HepG2 (cell line): ENCODE data around the gene GFER. TPM values are rescaled to one million over a fixed set of nuclear protein-coding genes. Genes with fewer than 3 reads are reported as not detected.

Experiments used
- CCAR2 ChIP-seq: fragments of 200-400 bp; formaldehyde crosslinking; optimal IDR thresholded peaks from 2 replicates; pipeline ENCODE3; 2018; ENCODE audit warnings: low read depth, mild to moderate bottlenecking, low read length, moderate library complexity
- GATAD1 ChIP-seq: IDR thresholded peaks from 2 replicates; pipeline ENCODE4 v1.6.1; 2016; ENCODE audit warnings: missing genetic modification reagents, missing compliant biosample characterization
- KLF9 ChIP-seq: IDR thresholded peaks from 2 replicates; pipeline ENCODE4 v1.6.1; 2016; ENCODE audit warnings: low read depth
- PAF1 ChIP-seq: IDR thresholded peaks from 2 replicates; pipeline ENCODE4 v1.6.1; 2016; ENCODE audit warnings: missing genetic modification reagents, missing compliant biosample characterization
- RAD21 ChIP-seq: fragments of 450-650 bp; formaldehyde crosslinking; IDR thresholded peaks from 2 replicates; pipeline ENCODE4 v1.5.0; 2020; ENCODE audit warnings: mild to moderate bottlenecking
- RFX1 ChIP-seq: fragments of 450-650 bp; IDR thresholded peaks from 2 replicates; pipeline ENCODE4 v1.6.1; 2017
- ZNF253 ChIP-seq: sonication (generic); formaldehyde crosslinking; IDR thresholded peaks from 2 replicates; pipeline ENCODE4 v1.8.0; 2022; ENCODE audit warnings: mild to moderate bottlenecking, missing genetic modification reagents, borderline replicate concordance
- ZNF383 ChIP-seq: sonication (generic); formaldehyde crosslinking; IDR thresholded peaks from 2 replicates; pipeline ENCODE4 v1.4.0; 2020; ENCODE audit warnings: missing genetic modification reagents, mild to moderate bottlenecking, borderline replicate concordance
- ZNF761 ChIP-seq: sonication (generic); formaldehyde crosslinking; conservative IDR thresholded peaks from 2 replicates; pipeline ENCODE4 v1.4.0; 2020; ENCODE audit warnings: mild to moderate bottlenecking, missing genetic modification reagents
- ZNF772 ChIP-seq: sonication (generic); formaldehyde crosslinking; IDR thresholded peaks from 2 replicates; pipeline ENCODE4 v1.5.0; 2020; ENCODE audit warnings: mild to moderate bottlenecking, missing genetic modification reagents
- polyA plus RNA-seq, 8 experiments: library from polyadenylated mRNA; depleted of rRNA in 3 of 8; stranded (reverse) in 7 of 8; unstranded in 1 of 8; fragments of >200 nt; fragmentation: Illumina TruSeq in 4 of 8; extraction: Trizol in 4 of 8; gene quantifications; 2 replicates each; pipeline versions ENCODE4 v1.2.1 to v1.2.3, GENCODE V29; 2011 to 2016; ENCODE audit warnings: low read depth in 4 of 8, missing spikeins in 1 of 8, mixed read lengths in 1 of 8; ENCODE audit not compliant: insufficient read depth in 1 of 8
- total RNA-seq, 5 experiments: library from RNA; depleted of rRNA; stranded (reverse); fragments of >200 nt; fragmentation: Illumina TruSeq; extraction: Trizol; gene quantifications; 2 replicates each; pipeline ENCODE4 v1.2.3, GENCODE V29; 2016; ENCODE audit warnings: low read depth in 1 of 5
- TF ChIP-seq, protein P1 (sequence below): sonication (generic); formaldehyde crosslinking; IDR thresholded peaks from 2 replicates; pipeline ENCODE4 v1.5.1; 2020; ENCODE audit warnings: mild to moderate bottlenecking, missing genetic modification reagents
- TF ChIP-seq, protein P2 (sequence below): sonication (generic); formaldehyde crosslinking; IDR thresholded peaks from 2 replicates; pipeline ENCODE4 v1.4.0; 2020; ENCODE audit warnings: mild to moderate bottlenecking, missing genetic modification reagents
- TF ChIP-seq, protein P3 (sequence below): sonication (generic); formaldehyde crosslinking; IDR thresholded peaks from 2 replicates; pipeline ENCODE4 v1.9.0; 2021; ENCODE audit warnings: missing genetic modification reagents, mild to moderate bottlenecking, borderline replicate concordance
- TF ChIP-seq, protein P4 (sequence below): sonication (generic); formaldehyde crosslinking; IDR thresholded peaks from 2 replicates; pipeline ENCODE4 v1.4.0; 2020; ENCODE audit warnings: missing genetic modification reagents, borderline replicate concordance
- TF ChIP-seq, protein P5 (sequence below): IDR thresholded peaks from 2 replicates; pipeline ENCODE4 v1.6.1; 2016; ENCODE audit warnings: low read depth, control low read depth
- TF ChIP-seq, protein P6 (sequence below): IDR thresholded peaks from 2 replicates; pipeline ENCODE4 v1.6.1; 2012; ENCODE audit warnings: low read depth, low read length, improper control_type of control experiment

Gene GFER
- total and polyA plus RNA-seq, 2 of the 13 experiments (the other 11 are each of a cell fraction or from before 2014, with no cell fraction given): 28.6 to 71.7 TPM

DNA sequence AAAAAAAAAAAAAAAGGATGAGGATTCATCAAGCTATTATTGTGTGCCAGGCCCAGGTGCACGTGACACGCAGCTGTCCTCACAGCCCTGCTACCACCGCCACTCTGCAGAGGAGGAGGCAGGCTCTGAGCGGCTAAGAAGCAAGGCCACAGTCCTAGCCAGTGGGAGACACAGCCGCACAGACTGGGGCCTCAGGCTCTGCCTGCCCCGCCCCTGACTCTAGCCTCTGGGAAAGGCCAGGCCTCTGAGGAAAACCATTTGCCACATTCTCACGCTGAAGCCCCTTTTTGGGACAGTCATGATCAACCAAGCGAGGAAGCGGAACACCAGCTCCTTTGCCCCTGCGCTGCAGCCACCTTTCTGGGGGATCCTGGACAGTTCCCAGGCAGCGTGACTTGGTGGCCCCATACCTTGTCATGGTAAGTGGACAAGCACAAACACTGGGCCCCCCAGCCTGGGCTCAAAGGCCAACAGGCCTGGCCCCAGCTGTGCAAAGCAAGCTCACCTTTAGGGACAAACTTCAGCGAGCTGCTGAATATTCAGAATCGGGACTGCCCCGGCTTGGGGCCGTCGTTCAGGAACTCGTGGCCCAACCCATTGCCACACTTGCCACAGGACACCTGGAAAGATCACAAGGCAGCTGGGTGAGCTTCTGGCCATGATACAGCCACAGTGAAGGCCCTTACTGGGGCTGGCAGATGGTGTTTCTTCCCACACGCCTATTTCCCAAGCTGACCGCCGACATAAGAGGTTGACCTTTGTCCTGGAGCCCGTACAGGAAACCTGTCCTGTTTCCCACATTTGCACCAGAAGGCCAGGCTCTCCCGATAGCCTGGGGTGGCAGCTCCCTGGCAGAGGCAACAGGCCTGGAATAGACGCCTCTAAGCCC is 43.5 kb upstream of the GFER start (continued):
- TF ChIP-seq, protein P1, sequence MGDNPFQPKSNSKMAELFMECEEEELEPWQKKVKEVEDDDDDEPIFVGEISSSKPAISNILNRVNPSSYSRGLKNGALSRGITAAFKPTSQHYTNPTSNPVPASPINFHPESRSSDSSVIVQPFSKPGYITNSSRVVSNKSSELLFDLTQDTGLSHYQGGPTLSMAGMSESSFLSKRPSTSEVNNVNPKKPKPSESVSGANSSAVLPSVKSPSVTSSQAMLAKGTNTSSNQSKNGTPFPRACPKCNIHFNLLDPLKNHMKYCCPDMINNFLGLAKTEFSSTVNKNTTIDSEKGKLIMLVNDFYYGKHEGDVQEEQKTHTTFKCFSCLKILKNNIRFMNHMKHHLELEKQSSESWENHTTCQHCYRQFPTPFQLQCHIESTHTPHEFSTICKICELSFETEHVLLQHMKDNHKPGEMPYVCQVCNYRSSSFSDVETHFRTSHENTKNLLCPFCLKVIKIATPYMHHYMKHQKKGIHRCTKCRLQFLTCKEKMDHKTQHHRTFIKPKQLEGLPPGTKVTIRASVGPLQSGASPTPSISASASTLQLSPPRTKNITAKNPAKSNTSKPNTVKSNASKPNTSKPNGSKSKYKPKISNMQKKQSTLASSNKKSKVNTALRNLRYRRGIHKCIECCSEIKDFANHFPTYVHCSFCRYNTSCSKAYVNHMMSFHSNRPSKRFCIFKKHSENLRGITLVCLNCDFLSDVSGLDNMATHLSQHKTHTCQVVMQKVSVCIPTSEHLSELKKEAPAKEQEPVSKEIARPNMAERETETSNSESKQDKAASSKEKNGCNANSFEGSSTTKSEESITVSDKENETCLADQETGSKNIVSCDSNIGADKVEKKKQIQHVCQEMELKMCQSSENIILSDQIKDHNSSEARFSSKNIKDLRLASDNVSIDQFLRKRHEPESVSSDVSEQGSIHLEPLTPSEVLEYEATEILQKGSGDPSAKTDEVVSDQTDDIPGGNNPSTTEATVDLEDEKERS (CRISPR knock-in tag): peak; percentile 91
- no peak for TF ChIP-seq RAD21
- TF ChIP-seq ZNF772 (CRISPR knock-in tag): peak; percentile 75; the same call in 1 of the 2 replicates
- 0 out of 2 replicates have a peak, but pooled peaks have one; percentile 26 for TF ChIP-seq GATAD1 (CRISPR knock-in tag)
- TF ChIP-seq, protein P2, sequence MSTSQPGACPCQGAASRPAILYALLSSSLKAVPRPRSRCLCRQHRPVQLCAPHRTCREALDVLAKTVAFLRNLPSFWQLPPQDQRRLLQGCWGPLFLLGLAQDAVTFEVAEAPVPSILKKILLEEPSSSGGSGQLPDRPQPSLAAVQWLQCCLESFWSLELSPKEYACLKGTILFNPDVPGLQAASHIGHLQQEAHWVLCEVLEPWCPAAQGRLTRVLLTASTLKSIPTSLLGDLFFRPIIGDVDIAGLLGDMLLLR (CRISPR knock-in tag): peak; percentile 93
- TF ChIP-seq, protein P3, sequence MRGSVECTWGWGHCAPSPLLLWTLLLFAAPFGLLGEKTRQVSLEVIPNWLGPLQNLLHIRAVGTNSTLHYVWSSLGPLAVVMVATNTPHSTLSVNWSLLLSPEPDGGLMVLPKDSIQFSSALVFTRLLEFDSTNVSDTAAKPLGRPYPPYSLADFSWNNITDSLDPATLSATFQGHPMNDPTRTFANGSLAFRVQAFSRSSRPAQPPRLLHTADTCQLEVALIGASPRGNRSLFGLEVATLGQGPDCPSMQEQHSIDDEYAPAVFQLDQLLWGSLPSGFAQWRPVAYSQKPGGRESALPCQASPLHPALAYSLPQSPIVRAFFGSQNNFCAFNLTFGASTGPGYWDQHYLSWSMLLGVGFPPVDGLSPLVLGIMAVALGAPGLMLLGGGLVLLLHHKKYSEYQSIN (CRISPR knock-in tag): no peak
- TF ChIP-seq, protein P4, sequence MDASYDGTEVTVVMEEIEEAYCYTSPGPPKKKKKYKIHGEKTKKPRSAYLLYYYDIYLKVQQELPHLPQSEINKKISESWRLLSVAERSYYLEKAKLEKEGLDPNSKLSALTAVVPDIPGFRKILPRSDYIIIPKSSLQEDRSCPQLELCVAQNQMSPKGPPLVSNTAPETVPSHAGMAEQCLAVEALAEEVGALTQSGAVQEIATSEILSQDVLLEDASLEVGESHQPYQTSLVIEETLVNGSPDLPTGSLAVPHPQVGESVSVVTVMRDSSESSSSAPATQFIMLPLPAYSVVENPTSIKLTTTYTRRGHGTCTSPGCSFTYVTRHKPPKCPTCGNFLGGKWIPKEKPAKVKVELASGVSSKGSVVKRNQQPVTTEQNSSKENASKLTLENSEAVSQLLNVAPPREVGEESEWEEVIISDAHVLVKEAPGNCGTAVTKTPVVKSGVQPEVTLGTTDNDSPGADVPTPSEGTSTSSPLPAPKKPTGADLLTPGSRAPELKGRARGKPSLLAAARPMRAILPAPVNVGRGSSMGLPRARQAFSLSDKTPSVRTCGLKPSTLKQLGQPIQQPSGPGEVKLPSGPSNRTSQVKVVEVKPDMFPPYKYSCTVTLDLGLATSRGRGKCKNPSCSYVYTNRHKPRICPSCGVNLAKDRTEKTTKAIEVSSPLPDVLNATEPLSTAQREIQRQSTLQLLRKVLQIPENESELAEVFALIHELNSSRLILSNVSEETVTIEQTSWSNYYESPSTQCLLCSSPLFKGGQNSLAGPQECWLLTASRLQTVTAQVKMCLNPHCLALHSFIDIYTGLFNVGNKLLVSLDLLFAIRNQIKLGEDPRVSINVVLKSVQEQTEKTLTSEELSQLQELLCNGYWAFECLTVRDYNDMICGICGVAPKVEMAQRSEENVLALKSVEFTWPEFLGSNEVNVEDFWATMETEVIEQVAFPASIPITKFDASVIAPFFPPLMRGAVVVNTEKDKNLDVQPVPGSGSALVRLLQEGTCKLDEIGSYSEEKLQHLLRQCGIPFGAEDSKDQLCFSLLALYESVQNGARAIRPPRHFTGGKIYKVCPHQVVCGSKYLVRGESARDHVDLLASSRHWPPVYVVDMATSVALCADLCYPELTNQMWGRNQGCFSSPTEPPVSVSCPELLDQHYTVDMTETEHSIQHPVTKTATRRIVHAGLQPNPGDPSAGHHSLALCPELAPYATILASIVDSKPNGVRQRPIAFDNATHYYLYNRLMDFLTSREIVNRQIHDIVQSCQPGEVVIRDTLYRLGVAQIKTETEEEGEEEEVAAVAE: 0 out of 2 replicates have a peak, but pooled peaks have one; percentile 13
- TF ChIP-seq PAF1 (CRISPR knock-in tag): no peak
- TF ChIP-seq CCAR2: no peak
- TF ChIP-seq, protein P5, sequence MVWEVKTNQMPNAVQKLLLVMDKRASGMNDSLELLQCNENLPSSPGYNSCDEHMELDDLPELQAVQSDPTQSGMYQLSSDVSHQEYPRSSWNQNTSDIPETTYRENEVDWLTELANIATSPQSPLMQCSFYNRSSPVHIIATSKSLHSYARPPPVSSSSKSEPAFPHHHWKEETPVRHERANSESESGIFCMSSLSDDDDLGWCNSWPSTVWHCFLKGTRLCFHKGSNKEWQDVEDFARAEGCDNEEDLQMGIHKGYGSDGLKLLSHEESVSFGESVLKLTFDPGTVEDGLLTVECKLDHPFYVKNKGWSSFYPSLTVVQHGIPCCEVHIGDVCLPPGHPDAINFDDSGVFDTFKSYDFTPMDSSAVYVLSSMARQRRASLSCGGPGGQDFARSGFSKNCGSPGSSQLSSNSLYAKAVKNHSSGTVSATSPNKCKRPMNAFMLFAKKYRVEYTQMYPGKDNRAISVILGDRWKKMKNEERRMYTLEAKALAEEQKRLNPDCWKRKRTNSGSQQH (CRISPR knock-in tag): peak; percentile 89
- TF ChIP-seq ZNF761 (CRISPR knock-in tag): peak; percentile 40
- TF ChIP-seq ZNF383 (CRISPR knock-in tag): no peak
- TF ChIP-seq KLF9 (CRISPR knock-in tag): peak; percentile 67; the same call in 1 of the 2 replicates
- TF ChIP-seq, protein P6, sequence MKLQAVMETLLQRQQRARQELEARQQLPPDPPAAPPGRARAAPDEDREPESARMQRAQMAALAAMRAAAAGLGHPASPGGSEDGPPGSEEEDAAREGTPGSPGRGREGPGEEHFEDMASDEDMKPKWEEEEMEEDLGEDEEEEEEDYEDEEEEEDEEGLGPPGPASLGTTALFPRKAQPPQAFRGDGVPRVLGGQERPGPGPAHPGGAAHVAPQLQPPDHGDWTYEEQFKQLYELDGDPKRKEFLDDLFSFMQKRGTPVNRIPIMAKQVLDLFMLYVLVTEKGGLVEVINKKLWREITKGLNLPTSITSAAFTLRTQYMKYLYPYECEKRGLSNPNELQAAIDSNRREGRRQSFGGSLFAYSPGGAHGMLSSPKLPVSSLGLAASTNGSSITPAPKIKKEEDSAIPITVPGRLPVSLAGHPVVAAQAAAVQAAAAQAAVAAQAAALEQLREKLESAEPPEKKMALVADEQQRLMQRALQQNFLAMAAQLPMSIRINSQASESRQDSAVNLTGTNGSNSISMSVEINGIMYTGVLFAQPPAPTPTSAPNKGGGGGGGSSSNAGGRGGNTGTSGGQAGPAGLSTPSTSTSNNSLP: no peak
- TF ChIP-seq ZNF253: no peak
- TF ChIP-seq RFX1: no peak
